Stimulated activated CD4-positive, alpha-beta T cell treated with anti-CD3 and anti-CD28 coated beads, Interleukin-1b, Interleukin-23, amount 100 ng/mL, for 24 hours (primary cell): ENCODE measurements around the gene UGT1A4.

ENCODE experiments used
- DNase-seq, 4 experiments: peaks; one replicate each; pipeline ENCODE4 v3.0.0-alpha.2; 2020; ENCODE audit warnings: low read depth in 4 of 4, low spot score in 1 of 4

UGT1A4 gene

DNA sequence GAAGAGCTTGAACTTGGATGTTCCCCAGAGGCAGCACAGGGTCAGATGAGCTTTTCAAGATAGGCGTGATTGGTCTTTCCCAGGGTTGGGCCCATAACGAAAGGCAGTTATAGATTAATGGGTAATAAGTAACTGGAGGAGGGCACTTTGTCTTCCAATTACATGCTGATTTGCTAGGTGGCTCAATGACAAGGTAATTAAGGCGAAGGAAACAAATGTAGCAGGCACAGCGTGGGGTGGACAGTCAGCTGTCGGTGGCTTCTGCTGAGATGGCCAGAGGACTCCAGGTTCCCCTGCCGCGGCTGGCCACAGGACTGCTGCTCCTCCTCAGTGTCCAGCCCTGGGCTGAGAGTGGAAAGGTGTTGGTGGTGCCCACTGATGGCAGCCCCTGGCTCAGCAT is at the start of gene UGT1A4:
Gene UGT1A4 (plus strand): TSS at position 185 of the 400 bp plus-strand sequence. CDS start 85 bp downstream, at position 270.
- DNase-seq = no peak

DNA sequence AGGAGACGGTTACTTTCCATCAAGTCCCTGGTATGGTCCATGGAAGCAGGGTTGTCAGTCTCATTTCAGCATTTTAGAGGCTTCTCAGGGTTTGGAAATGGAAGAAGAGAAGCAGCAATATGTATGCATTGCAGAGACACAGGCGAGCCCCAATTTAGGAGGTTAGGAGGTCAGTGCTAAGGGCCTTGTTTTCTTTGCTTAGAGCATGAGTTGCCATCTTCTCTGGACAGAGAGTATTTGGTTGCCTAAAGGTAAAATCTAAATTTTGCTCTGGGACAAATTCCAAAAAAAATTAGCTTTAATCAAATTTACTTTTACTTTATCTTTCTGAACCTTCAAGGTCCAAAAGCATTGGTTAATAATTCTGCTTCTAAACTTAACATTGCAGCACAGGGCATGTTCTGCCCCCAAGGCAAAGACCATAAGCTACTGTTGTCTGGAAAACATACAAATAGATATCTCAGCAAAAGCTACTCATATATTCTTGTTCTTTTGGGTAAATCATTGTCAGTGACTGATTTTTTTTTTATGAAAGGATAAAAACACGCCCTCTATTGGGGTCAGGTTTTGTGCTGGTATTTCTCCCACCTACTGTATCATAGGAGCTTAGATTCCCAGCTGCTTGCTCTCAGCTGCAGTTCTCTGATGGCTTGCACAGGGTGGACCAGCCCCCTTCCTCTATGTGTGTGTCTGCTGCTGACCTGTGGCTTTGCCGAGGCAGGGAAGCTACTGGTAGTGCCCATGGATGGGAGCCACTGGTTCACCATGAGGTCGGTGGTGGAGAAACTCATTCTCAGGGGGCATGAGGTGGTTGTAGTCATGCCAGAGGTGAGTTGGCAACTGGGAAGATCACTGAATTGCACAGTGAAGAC is 47.0 kb upstream of the UGT1A4 start, which contains the start of gene UGT1A9:
Gene UGT1A9 (plus strand): TSS at position 609 of the 872 bp plus-strand sequence. CDS start 37 bp downstream, at position 646.
- no peak for DNase-seq

DNA sequence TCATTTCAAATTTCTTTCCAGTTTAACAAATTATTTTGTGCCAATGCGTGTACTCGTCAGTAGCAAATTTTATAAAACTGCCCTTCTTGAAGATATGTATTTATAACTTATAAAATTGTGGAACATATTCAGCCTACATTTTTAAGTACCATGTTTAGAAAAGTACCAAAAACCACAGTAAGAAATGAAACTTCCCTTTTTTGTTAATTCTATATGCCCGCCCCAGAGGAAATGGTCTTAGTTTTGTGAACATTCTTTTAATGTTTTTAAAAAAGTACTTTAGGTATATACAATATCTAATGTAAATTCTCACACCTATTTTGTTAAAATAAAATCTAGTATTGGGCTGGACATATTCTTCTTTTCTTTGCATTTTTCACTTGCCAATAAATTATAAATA is 45.6 kb upstream of the UGT1A4 start:
- no peak for DNase-seq

DNA sequence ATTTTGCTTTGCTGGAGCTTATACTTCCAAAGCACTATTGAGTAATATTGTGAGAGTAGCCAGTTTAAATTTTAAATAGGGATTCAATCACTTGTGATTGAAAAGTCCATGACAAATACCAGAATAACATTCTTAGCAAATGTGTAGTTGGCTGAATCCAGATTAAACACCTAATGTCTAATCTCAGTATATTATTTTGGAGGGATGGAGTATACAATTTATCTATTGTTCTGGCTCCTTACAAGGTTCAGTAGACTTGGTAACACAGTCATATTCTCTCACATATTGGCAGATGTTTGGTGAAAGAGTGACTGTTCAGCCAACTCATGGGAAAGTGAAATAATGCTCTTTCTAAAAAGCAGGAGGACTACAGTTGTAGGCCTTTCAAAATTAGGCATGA is 44.6 kb upstream of the UGT1A4 start:
- no peak for DNase-seq

DNA sequence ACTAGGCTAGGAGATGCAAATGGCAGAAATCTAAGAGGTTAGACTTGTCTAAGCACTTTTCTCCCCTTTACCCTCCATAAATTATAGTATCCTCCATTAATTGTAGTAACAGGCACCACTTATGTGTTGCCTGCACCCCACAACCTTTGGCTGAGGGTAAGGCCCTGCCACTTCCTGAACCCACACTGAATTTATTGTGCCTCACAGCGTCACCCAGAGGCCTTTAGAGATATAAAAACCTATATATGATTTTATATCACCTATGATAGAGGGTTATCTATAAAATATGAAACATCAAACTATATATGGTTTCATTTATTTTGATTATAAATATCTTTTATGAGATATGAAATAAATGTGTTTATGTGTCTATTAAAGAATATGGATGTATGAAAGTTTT is 44.2 kb upstream of the UGT1A4 start:
- DNase-seq = no peak

DNA sequence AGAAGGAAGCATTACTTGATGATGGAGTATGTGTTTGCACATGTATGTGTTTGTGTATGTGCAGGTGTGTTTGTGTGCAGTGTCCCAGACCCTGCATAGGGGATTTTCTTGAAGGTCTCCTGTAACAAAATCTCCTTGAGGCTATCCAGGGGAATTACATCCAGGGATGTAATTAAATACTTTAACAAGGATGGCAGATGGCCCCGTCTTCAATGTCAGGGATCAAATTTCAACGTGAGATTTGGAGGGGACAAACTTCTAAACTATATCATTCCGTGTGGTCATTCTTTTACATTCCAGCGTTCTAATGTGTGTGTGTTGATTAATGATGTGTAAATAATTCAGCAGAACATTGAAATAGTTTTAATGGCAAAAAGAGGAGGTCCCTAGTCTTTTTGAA is 43.5 kb upstream of the UGT1A4 start:
- DNase-seq = no peak

DNA sequence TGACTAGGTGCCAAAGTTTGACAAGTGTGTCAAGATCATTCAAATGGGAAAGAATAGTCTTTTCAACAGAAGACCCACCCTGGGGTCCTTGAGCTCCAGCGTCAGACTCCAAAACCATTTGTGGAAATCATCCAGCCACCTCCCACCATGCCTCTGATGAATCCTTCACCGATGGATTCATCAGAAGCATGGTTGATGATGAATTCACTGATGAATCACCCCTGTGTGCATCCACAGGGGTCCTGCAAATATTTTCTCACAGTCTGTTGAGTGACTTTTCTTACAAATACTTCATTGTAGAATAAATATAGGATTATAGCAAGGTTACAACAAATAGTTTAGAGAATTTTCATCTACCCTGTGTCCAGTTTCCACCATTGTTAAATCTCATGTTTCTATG is 42.5 kb upstream of the UGT1A4 start:
- no peak for DNase-seq

DNA sequence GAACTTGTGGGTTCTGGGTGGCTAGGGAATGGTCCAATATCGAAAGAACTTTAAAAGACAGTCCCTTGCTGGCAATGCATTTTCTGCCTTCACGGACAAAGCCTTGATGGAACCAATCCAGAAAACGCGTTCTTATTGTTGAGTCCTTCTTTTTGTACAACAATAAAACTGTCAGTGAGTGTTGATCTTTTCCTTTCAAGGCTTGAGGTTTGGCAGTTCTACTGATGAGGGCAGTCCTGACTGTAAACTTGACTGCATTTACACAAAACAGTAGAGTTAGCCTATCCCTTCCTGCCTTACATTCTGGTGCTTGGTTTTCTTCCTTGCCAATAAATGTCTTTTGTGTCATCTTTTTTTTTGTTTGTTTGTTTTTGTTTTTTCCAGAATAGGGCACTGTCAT is 39.3 kb upstream of the UGT1A4 start:
- no peak for DNase-seq

DNA sequence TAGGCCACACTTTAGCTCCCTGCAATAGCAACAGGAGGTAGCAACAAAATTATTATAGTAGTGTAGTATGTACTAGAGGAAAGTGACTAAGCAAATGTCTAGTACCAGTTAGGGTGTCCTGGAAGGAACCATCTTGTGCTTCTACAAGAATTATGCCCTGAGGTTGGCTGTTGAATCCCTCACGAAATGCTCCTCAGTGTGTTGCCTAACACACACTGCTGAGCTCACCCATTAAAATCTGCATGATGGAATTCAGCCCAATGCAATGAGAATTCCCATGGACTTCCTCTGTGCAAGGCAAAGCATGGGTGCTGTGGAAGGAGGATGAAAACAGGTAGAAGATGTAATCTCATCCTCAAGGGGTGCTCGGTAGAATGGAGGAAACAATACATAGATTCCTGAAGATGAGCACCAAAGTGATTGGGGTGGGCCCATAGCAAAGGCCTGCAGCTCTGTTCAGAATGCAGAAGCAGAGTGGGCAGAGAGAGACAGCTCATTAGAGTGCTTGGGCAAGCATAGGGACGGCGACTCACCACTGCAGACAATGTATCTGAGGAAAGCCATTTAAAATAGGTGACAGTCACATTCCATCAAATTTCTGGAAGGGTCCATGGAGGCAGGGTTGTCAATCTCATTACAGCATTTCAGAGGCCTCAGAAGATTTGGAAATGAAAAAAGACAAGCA is 38.0 kb upstream of the UGT1A4 start:
- DNase-seq = no peak

DNA sequence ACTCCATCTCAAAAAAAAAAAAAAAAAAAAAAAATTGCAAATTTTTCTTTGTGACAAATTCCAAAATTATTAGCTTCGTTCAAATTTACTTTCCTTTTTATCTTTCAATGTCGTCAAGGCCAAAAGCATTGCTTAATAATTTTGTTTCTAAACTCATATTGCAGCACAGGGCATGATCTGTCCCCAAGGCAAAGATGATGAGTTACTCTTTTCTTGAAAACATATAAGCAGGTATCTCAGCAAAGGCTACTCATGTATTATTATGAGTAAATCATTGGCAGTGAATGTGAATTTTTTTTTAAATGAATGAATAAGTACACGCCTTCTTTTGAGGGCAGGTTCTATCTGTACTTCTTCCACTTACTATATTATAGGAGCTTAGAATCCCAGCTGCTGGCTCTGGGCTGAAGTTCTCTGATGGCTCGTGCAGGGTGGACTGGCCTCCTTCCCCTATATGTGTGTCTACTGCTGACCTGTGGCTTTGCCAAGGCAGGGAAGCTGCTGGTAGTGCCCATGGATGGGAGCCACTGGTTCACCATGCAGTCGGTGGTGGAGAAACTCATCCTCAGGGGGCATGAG is 36.9 kb upstream of the UGT1A4 start, which contains the start of gene UGT1A7:
Gene UGT1A7 (plus strand): TSS at position 381 of the 579 bp plus-strand sequence. CDS start 37 bp downstream, at position 418.
- no peak for DNase-seq

DNA sequence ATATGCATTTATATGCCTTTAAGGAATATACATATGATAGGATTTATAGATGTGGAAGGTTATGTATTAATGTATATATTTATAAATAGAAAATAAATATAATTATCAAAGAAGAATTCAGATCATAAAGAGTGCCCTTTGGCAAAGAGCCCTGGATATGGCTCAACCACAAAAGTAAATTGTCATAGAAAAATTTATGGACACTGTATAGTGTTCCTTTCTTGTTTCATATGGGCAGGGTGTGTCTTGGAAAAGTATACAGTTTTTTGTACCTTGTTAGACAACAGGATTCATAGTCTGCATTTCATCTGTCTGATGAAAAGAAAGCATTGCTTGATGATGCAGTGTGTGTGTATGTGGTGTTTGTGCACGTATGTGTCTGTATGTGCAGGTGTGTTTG is 33.9 kb upstream of the UGT1A4 start:
- no peak for DNase-seq

DNA sequence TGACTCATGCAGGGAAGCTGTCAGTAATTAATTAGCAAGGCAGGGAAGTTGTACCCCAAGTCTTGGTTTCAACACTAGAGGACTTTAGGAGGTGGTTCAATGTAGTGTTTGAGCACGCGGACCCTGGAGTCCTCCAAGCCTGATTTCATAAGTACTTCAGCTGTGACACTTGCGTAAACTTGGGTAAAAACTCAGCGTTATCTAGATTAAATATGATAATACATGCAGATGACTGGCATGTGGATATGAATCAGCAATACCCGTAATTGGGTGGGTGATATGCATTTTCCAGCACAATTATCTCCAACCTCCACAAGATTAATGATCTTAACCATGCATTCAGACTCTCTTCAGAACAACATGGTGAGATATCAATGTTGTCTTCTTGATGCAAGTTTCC is 31.6 kb upstream of the UGT1A4 start:
- no peak for DNase-seq

DNA sequence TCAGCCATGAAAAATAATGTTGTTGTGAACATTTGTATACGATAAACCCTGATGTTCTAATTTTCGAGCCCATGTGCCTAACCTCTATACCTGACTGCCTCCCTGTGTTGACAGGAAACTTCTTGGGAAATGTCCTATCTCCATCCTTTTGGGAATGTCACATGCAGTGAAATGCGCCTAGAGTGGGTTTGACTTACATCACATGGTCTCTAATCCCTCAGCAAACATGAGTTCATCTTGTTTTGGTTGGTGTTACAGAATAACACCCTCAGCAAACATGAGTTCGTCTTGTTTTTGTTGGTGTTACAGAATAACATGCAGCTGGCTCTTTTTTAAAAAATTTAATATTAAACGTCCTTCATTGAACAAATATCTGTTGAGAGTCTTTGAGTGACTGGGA is 30.2 kb upstream of the UGT1A4 start:
- DNase-seq = no peak

DNA sequence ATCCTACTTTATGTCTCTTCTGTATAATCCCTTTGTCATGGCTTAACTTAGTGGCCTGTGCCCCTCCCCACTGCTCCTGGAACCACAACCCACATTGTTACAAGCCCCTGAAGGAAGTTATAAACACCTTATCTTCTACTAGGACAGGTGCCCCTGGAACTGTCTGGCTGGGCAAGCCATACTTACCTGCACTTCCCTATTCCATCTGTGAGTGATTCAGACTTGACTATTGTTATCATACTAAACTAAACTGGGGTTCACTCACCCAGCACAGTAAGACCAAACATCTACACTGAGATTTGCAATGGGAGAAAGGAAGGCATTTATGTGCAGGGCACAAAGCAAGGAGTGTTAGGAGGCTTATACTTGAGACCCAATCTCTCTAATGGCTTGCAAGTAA is 29.5 kb upstream of the UGT1A4 start:
- no peak for DNase-seq

DNA sequence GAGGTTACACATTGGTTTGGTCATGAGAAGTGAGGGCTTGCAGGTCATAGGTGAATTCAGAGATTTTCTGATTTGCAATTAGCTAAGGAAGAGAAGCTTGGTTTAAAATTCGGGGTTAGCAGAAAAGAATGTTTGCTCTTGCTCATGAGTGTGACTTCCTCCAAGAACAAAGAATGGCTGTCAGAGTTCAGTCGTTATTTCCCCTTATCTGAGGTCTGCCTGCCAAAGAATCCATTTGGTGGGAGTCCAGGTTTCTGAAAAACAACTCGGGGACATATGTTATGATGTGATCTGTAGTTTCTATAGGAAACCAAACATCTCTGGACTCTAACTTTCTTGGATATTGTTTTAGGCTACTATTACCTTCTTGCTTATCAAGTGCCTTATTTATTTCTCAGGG is 29.0 kb upstream of the UGT1A4 start:
- DNase-seq = no peak

DNA sequence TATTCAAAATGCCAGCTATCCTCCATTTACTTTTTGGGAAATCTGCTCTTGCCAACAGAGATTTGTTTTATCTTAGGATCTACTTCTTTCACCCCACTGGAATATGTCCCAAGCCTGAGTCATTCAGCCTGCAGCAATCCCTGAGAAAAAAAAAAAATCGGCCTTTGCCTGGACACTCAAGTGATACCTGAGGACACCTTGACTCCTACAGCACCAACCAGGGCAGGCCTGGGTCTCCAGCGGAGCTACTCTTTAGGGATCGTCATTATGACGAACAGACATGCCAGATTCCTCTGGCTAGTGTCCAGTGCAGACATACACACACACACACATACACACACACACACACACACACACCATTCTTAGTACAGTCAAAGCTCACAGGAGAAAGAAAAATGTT is 28.1 kb upstream of the UGT1A4 start:
- DNase-seq = no peak

DNA sequence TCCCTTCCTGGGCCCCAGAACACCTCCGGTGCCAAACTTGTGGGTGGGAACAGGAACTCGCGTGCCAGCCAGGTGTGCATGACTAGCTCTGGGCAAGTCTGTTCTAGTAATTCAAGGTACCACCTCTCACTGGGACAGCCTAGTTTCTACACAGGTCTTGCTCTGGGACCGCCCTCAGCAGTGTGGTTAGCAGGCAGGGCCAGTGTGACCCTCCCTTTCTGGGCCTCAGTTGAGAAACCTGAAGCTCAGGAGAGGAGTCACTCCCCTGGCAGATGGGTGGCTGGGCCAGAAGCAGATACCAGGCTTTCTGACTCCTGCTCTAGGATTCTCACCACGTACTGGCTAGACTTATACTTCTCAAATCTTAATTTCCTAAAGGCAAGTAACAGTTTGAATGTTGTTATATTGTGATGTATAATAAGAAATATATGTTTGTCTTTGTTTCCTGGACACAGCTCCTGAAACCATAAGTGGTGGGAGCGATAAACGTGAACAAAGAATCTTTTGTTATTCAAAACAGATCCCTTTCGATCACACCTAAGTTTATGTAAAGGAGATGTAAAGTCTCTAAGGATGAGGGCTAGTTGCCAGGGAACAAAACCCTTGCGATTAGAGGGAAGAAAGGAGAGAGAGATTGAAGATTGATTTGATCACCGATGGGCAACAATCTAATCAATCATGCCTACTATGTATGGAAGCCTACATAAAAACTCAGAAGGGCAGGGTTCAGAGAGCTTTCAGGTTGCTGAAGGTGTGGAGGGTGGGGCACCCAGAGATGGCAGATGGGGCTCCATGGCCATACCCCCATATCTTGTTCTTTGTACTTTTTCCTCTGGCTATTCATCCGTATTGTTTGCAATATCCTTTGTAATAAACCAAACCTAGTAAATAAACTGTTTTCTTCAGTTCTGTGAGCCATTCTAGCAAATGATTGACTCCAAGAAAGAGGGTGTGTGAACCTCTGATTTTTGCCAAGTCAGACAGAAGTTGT is 26.8 kb upstream of the UGT1A4 start:
- no peak for DNase-seq

DNA sequence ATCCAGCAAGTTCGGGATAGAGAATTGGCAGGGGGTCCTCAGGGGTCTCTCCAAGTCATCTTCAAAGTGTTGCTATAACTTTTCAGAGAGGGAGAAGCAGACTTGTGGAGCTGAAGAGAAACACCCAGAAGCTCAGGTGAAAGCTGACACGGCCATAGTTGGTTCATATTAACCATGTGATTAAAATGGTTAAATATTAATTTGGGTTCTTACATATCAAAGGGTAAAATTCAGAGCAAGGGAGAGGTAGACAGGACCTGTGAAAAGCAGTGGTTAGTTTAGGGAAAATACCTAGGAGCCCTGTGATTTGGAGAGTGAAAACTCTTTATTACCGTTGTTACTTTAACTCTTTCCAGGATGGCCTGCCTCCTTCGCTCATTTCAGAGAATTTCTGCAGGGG is 25.9 kb upstream of the UGT1A4 start, which contains the start of gene UGT1A6:
Gene UGT1A6 (plus strand): TSS at position 243 of the 400 bp plus-strand sequence. CDS start 115 bp downstream, at position 358.
- no peak for DNase-seq

DNA sequence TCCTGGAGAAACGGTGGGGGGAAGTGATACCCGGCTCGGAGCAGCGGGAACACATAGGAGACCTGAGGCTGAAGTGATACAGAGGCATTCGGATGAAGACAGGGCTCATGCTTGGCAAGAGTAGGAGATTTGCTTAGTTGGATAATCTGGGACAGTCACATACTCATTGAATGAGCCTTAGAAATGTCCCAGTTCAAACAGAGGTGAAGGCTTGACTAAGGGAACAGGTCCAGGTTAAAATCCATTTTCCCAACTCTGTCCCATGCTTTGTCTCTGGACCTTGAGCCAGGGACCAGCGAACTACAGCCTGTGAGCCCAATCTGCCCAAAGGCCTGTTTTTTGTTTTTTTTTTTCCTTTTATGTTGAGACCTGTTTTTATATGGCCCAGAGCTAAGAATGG is 24.6 kb upstream of the UGT1A4 start:
- no peak for DNase-seq

DNA sequence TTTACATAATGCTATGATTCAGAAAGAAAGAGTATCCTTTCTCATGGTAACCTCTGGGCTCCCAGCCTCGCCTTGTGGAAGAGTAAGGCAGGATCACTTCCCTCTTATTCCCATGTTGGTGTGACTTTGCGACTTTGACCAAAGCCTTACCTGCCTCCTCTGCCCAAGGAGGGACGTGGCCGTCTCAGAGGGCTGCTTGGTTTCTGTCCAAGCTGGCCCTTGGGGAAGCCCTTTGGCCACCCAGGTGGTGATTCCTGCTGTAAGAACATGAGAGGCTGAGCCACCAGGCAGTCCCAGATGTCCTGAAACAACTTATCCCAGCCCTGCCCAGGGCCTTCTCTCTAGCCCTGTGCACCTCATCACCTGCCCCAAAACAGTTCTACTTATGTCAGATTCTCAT is 19.8 kb upstream of the UGT1A4 start:
- no peak for DNase-seq
